ENCODE results near the gene ZEB1.

The ZEB1 gene

DNA sequence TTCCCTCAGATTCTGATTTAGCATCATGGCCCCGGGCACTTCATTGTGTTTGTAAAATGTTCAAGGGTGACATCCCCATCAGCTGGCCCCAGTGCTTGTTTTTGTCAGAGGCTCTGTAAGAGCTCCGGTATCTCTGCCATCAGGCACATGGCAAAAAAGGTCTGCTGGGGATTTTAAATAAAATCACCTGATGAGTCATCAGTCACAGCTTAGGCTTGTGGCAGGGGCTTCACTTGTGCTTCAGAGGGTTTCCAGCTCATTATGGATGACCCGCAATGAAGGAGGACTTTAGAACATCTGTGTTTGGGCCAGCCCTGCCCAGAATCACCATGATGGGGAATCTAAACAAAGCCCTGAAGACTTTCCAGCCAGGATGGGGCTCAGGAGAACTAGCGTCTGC lies 259.9 kb downstream of the ZEB1 start:
- H3K4me3 ChIP-seq (ENCODE audit: low read depth, low read length) = no peak overlapping the region
- H3K9ac ChIP-seq (ENCODE audit: low read depth, low read length) = no peak overlapping the region
- H3K9me3 ChIP-seq (ENCODE audit: control insufficient read depth, insufficient read depth, low read length) = no peaks in the 10 kb centered on the region
- H3K36me3 ChIP-seq (ENCODE audit: control insufficient read depth, insufficient read depth, low read length) = no peaks in the 10 kb centered on the region
- no peaks in the 10 kb centered on the region for H3K27me3 ChIP-seq (ENCODE audit: control insufficient read depth, insufficient read depth, low read length)
- H3K4me1 ChIP-seq (ENCODE audit: control insufficient read depth, insufficient read depth, low read length) = no peaks in the 10 kb centered on the region

All from iPS-15b (cell line).